Lower leg skin (tissue), 4 donors: Measurements from ENCODE around the gene SELENOF. TPM values are rescaled to one million over a fixed set of nuclear protein-coding genes. Genes with fewer than 3 reads are reported as not detected.

Source experiments
- DNase-seq, 2 donors: peaks; one replicate each; pipeline ENCODE4 v3.0.0-alpha.2; 2019; ENCODE audit warnings: low spot score in 2 of 2
- H3K4me3 ChIP-seq: fragments of 200-600 bp; sonication (generic); 2 replicates; pipeline ENCODE4 v1.5.1; 2017; ENCODE audit warnings: mild to moderate bottlenecking, low read depth; ENCODE audit not compliant: poor library complexity, severe bottlenecking
- POLR2A ChIP-seq, 2 donors: fragments of 450-650 bp; IDR thresholded peaks; one replicate each; pipeline ENCODE4 v1.6.1; 2016 to 2017; ENCODE audit warnings: antibody characterized with exemption in 2 of 2, mild to moderate bottlenecking in 1 of 2, moderate library complexity in 1 of 2
- WGBS, 2 donors: methylation state at CpG; one replicate each; pipeline ENCODE4 v1.1.5; 2018; 5-methylcytosine and 5-hydroxymethylcytosine counted together
- intact Hi-C: fragments of 100-400 bp; cut with DNase I; formaldehyde crosslinking; loops from one replicate; pipeline ENCODE4 v1.15.0; 2023; ENCODE audit warnings: low total_unique reads
- total RNA-seq, 4 donors: library from RNA; depleted of rRNA; stranded (reverse); fragments of >200 nt; gene quantifications; one replicate each; pipeline ENCODE4 v1.1.0, GENCODE V29; 2016
- TF ChIP-seq, protein P1 (sequence below), 3 donors: fragments of 450-650 bp; IDR thresholded peaks; one replicate each; pipeline ENCODE4 v1.5.1; 2016; ENCODE audit warnings: antibody characterized with exemption in 3 of 3, mild to moderate bottlenecking in 3 of 3, moderate library complexity in 2 of 3

SELENOF gene
- total RNA-seq, 4 donors from 2014 or later, result 52.2 to 92.4 (median 88.0) TPM

DNA sequence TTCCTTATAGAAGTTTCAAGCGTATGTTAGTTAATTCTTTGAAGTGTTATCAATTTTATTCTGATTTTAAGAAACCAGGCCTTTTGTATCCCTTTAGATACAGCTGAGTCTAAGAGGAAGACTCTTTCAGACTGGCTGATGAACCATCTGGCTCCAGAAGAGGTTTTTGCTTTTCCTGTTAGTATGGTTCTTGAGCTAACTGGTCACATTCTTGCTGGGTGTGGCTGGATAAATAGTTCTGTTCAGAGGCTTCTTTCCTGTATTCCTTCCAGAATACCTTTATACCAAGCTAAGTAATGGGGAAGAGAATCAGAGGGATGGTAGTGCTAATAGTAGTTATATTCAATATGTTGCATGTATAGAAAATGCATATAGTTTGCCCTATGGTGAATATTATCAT lies 13.0 kb upstream of the SELENOF start:
- 87 to 100% methylated on average over 1 of the region's 1 CpG for WGBS, 2 donors
- TF ChIP-seq, protein P1, sequence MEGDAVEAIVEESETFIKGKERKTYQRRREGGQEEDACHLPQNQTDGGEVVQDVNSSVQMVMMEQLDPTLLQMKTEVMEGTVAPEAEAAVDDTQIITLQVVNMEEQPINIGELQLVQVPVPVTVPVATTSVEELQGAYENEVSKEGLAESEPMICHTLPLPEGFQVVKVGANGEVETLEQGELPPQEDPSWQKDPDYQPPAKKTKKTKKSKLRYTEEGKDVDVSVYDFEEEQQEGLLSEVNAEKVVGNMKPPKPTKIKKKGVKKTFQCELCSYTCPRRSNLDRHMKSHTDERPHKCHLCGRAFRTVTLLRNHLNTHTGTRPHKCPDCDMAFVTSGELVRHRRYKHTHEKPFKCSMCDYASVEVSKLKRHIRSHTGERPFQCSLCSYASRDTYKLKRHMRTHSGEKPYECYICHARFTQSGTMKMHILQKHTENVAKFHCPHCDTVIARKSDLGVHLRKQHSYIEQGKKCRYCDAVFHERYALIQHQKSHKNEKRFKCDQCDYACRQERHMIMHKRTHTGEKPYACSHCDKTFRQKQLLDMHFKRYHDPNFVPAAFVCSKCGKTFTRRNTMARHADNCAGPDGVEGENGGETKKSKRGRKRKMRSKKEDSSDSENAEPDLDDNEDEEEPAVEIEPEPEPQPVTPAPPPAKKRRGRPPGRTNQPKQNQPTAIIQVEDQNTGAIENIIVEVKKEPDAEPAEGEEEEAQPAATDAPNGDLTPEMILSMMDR (IDR thresholded peaks at IDR 0.05), result no peak
- no peak for TF ChIP-seq POLR2A (IDR thresholded peaks at IDR 0.05)
- H3K4me3 ChIP-seq, result no peak overlapping the region
- intact Hi-C loops, result no loop called here
- DNase-seq, result no peak

DNA sequence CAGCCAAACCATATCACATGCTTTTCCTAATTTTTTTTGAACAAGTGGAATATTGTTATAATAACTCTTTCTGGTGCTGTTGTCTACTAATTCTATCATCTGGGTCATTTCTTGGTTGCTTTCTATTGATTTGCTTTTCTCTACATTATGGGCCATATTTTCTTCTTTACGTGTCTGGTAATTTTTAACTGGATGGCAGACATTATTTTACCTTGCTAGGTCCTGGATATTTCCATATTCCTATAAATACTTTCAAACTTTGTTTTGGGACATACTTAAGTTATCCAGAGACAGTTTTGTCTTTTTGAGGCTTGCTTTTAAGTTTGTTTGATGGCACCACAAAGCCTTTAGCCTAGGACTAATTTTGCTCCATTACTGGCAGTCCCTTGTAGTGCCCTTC lies 11.8 kb upstream of the SELENOF start:
- H3K4me3 ChIP-seq, result no peak overlapping the region
- intact Hi-C loops, result no loop called here
- DNase-seq, result no peak
- TF ChIP-seq, protein P1 (IDR thresholded peaks at IDR 0.05), result no peak
- no peak for TF ChIP-seq POLR2A (IDR thresholded peaks at IDR 0.05)
- 96 to 100% methylated on average over 1 of the region's 1 CpG for WGBS, 2 donors

DNA sequence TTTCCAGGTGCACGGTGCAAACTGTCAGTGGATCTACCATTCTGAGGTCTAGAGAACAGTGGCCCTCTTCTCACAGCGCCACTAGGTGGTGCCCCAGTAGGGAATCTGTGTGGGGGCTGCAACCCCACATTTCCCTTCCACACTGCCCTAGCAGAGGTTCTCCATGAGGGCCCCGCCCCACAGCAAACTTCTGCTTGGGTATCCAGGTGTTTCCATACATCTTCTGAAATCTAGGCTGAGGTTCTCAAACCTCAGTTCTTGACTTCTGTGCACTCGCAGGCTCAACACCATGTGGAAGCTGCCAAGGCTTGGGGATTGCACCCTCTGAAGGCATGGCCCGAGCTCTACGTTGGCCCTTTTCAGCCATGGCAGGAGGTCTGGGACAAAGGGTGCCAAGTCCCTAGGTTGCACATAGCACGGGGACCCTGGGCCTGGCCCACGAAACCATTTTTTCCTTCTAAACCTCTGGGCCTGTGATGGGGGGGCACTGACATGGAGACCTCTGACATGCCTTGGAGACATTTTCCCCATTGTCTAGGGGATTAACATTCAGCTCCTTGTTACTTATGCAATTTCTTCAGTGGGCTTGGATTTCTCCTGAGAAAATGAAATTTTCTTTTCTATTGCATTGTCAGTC lies 10.5 kb upstream of the SELENOF start:
- 97 to 100% methylated on average over 8 of the region's 8 CpGs for WGBS, 2 donors
- intact Hi-C loops, result no loop called here
- no peak overlapping the region for H3K4me3 ChIP-seq
- TF ChIP-seq, protein P1 (IDR thresholded peaks at IDR 0.05), result no peak
- DNase-seq, result no peak

DNA sequence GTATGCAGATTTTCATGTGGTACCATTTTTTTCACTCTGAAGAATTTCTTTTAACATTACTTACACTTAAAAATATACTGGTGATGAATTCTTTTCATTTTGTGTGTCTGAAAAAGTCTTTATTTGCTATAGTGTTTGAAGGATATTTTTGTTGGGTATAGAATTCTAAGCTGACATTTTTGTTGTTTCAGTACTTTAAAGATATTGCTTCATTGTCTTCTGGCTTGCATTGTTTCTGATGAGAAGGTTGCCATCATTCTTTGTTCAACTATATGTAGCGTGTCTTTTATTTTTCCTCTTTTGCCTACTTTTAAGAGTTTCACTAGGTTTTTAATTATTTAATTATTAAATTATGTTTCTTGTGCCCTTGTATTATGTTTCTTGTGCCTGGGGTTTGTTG lies 8.5 kb upstream of the SELENOF start:
- H3K4me3 ChIP-seq, result no peak overlapping the region
- TF ChIP-seq, protein P1 (IDR thresholded peaks at IDR 0.05), result no peak
- no peak for TF ChIP-seq POLR2A (IDR thresholded peaks at IDR 0.05)
- WGBS, 2 donors, result 96 to 100% methylated on average over 1 of the region's 1 CpG
- intact Hi-C loops, result no loop called here
- DNase-seq, result no peak

DNA sequence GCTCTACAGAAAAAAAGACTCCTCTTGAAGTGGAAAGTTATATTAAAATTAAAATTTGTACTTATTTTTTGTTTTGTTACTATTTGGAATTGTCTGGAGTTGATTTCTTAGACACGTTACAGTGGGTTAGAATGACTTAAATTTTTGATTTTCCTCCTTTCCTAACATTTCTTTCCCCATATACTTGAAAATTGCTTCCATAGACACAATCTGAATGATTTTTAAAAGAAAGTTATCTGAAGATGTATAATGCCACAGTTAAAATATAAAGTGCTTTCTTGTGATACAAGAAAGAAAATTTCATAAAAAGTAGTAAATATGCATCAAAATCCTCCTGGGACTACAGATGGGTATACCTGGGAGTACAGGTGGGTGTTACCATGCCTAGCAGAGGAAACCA lies 2.8 kb upstream of the SELENOF start:
- WGBS, 2 donors, result 79 to 93% methylated on average over 1 of the region's 1 CpG
- TF ChIP-seq POLR2A (IDR thresholded peaks at IDR 0.05), result no peak
- TF ChIP-seq, protein P1 (IDR thresholded peaks at IDR 0.05), result no peak
- DNase-seq, result no peak
- intact Hi-C loops, result no loop called here
- H3K4me3 ChIP-seq, result no peak overlapping the region

DNA sequence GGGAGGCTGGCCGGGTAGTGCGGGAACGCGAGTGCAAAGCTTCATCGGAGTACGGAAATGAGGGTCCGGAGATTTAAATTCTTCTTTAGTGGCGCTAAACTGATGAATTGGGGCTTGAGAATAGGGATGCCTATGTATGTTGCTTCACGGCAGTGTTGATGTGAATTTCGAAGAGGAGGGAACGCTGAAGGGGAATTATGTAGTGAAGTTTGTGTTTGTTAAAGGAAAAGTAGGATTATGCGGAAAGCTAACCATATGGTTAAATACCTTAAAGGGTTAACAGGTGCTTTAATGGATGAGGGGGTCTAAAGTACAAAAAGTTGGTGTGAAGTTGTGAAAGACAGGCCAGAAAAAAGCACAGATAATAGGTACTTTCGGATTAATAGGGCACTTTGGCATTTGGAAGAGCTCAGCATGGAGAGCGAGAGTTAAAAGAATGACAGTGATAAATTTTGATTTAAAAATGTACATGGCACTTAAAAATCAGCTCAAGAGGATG lies 1.9 kb upstream of the SELENOF start:
- no peak for DNase-seq
- no peak for TF ChIP-seq POLR2A (IDR thresholded peaks at IDR 0.05)
- TF ChIP-seq, protein P1 (IDR thresholded peaks at IDR 0.05), result no peak
- 3 to 5% methylated on average over 14 of the region's 14 CpGs for WGBS, 2 donors
- intact Hi-C loops, result no loop called here
- H3K4me3 ChIP-seq, result peak overlapping the region; percentile 76
